GM12873 (cell line): ENCODE measurements around the gene SEMA5B.

Experiments used
- TF ChIP-seq, protein P1 (sequence below): IDR thresholded peaks from 2 replicates; pipeline ENCODE4 v1.5.1; 2012; ENCODE audit warnings: low read depth, mild to moderate bottlenecking, moderate library complexity, low read length, control low read depth; ENCODE audit not compliant: insufficient read depth; ENCODE audit errors: missing control alignments

The SEMA5B gene

GRCh38 chr3:122969585-122970469 is 57.7 kb downstream of the SEMA5B start:
- TF ChIP-seq, protein P1, sequence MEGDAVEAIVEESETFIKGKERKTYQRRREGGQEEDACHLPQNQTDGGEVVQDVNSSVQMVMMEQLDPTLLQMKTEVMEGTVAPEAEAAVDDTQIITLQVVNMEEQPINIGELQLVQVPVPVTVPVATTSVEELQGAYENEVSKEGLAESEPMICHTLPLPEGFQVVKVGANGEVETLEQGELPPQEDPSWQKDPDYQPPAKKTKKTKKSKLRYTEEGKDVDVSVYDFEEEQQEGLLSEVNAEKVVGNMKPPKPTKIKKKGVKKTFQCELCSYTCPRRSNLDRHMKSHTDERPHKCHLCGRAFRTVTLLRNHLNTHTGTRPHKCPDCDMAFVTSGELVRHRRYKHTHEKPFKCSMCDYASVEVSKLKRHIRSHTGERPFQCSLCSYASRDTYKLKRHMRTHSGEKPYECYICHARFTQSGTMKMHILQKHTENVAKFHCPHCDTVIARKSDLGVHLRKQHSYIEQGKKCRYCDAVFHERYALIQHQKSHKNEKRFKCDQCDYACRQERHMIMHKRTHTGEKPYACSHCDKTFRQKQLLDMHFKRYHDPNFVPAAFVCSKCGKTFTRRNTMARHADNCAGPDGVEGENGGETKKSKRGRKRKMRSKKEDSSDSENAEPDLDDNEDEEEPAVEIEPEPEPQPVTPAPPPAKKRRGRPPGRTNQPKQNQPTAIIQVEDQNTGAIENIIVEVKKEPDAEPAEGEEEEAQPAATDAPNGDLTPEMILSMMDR = no peak

GRCh38 chr3:122967765-122968164 is 59.8 kb downstream of the SEMA5B start:
- TF ChIP-seq, protein P1 = no peak

GRCh38 chr3:122967356-122967755 is 60.2 kb downstream of the SEMA5B start:
- TF ChIP-seq, protein P1 = no peak

DNA sequence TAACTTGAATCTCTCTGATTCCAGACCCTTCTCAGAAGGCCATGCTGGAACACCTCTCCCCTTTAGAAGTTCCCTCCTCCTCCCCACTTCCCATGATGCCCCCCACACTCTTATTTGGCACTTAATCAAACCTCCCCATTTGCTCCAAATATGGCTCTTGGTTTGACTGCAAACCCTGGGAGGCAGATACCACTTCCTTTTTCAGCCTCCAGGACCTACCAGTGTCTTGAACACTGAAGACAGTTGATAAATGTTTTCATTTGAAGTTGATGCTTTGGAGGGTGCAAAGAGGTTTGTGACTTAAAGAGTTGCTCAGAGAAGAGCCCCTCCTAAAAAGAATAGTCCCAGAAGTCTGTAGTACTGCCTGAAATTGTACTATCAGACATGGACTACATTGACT is 61.5 kb downstream of the SEMA5B start:
- TF ChIP-seq, protein P1 = no peak

DNA sequence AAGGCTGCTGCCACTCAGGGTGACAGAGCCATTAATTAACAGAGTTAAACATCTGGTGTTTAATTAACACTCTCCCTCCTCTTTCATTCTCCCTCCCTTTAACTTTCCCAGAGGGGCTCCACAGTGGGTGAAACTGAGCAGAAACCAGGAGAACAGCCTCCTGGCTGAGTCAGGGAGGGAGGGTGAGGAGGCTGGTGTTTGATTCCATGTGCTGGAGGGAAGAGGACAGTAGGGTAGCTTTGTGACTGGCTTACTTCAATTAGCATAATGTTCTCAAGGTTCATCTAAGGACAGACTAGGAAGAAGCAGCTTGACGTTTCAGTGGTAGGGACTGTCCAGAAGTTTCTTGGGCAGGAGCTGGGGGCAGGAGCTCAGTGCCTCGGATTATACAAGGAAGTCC is 62.8 kb downstream of the SEMA5B start:
- TF ChIP-seq, protein P1 = no peak

DNA sequence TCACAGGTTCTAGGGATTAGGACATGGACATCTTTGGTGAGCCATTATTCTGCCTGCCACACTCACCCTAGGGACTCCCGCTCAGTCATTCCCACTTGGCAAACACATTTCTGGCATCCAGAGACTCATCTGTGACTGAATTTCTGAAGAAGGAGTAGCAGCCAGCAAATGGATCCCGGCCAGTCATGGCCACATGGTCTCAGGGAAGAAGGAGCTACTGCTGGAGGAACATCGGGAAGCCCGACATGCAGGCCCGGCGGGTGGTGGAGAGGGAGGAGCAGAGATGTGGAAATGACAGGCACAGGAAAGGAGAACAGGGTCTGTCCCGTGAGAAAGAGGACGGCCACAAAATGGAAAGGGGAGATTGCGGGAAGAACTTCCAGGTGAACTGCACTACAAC is 65.4 kb downstream of the SEMA5B start:
- TF ChIP-seq, protein P1 = no peak

GRCh38 chr3:122961146-122961545 is 66.4 kb downstream of the SEMA5B start:
- TF ChIP-seq, protein P1 = no peak
